ENCODE results near the gene M1AP. TPM values are rescaled to one million over a fixed set of nuclear protein-coding genes. Genes with fewer than 3 reads are reported as not detected.

The M1AP gene
- total and polyA plus RNA-seq, 2 of the 4 experiments (the other 2 are of a cell fraction) = 0.03 TPM; not detected in 1

DNA sequence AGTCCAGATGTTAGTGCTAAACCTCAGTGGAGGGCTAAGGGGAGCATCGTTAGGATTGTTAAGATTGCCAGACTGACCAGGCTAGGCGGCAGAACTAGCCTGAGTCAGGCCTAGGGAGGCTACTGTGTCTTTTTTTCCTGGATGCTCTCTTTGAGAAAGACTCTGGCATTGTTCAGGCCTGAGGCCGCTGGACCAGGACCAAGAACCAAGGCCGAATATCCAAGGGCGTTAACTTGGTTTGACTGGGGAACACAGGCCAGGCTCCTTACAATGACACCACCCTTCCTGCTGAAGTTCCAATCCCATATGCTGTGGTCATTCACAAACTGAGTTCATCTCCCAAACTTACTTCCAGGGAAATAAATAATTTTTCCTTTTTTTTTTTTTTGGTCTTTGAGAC, 107.8 kb downstream of the M1AP start:
- CTCF ChIA-PET = no interaction called here
- 100% methylated on average over 1 of the region's 5 CpGs; no CpG with 5 or more reads in 1 of the 2 experiments for WGBS, 2 experiments (ENCODE audit: extremely low coverage in 2 of 2, insufficient read length in 1 of 2)
- POLR2A ChIA-PET (ENCODE audit: unreplicated experiment) = no interaction called here

More for the DNA sequence above, 107.8 kb downstream of the M1AP start:
- BruUV-seq (replicated peaks) = no TSS peak
- in situ Hi-C loops (cut with MboI; ENCODE audit: low sequenced_read_pairs) = no loop called here
- Histone ChIP-seq H3K18ac (ENCODE audit: low read depth, low read length) (no peak overlapping the region), H2BK5ac (ENCODE audit: low read depth, low read length, poor library complexity, severe bottlenecking) (no peak overlapping the region), H3K9me3 (ENCODE audit: control insufficient read depth, insufficient read depth, low read length) (no peaks in the 10 kb centered on the region), H2BK15ac (ENCODE audit: low read depth, low read length) (no peak overlapping the region), H3K14ac (replicated peaks; ENCODE audit: low read depth, low read length) (no peak overlapping the region), H3K9me1 (ENCODE audit: insufficient read depth, low read length) (no peaks in the 10 kb centered on the region), H2AFZ (replicated peaks; ENCODE audit: low read length, poor library complexity) (no peak overlapping the region), H4K91ac (ENCODE audit: insufficient read depth, low read depth, low read length) (no peak overlapping the region), H3K4me3 (ENCODE audit: insufficient read depth, low read depth, low read length) (no peak overlapping the region), H2BK20ac (ENCODE audit: low read depth, low read length) (no peak overlapping the region), H3K27ac (ENCODE audit: insufficient read depth, low read length) (no peak overlapping the region), H4K8ac (ENCODE audit: low read depth in 2 of 2, low read length in 2 of 2) (no peak overlapping the region), H3K4me2 (ENCODE audit: low read depth, low read length) (no peak overlapping the region), H4K5ac (ENCODE audit: low read depth, low read length) (no peak overlapping the region), H4K20me1 (ENCODE audit: insufficient read depth, low read length) (no peaks in the 10 kb centered on the region), H2AK5ac (ENCODE audit: low read depth, low read length) (no peak overlapping the region), H3K23ac (ENCODE audit: low read depth, low read length) (no peak overlapping the region), H3K9ac (ENCODE audit: low read depth, low read length) (no peak overlapping the region), H2BK120ac (ENCODE audit: low read depth, low read length) (no peak overlapping the region), H2AK9ac (replicated peaks; ENCODE audit: low read depth, low read length, poor library complexity) (no peak overlapping the region), H3K36me3 (ENCODE audit: control insufficient read depth, insufficient read depth, low read length) (peaks cover 12% of the 10 kb centered on the region), H3K4ac (ENCODE audit: low read depth, low read length) (no peak overlapping the region), H3K79me1 (ENCODE audit: low read depth in 1 of 2, low read length in 2 of 2) (no peaks in the 10 kb centered on the region), H3K56ac (ENCODE audit: extremely low read depth, insufficient read depth, low read length) (no peak overlapping the region), H3K4me1 (ENCODE audit: control insufficient read depth, insufficient read depth, low read length) (no peaks in the 10 kb centered on the region), H3K27me3 (ENCODE audit: control insufficient read depth, insufficient read depth, low read length) (no peaks in the 10 kb centered on the region)
- ATAC-seq (ENCODE audit: low read depth) (no peak), DNase-seq (no peak)
- dilution Hi-C loops (cut with HindIII; ENCODE audit: low sequenced_read_pairs, unreplicated experiment) = no loop called here
- intact Hi-C loops (cut with micrococcal nuclease) = no loop called here
- TF ChIP-seq RAD21 (IDR thresholded peaks at IDR 0.05; ENCODE audit: low read length) (no peak), RCOR1 (IDR thresholded peaks at IDR 0.05; ENCODE audit: insufficient replicate concordance, low read length) (no peak), NFE2L2 (IDR thresholded peaks at IDR 0.05; ENCODE audit: low read depth, low read length) (no peak), MAZ (IDR thresholded peaks at IDR 0.05; ENCODE audit: borderline replicate concordance, low read depth, low read length) (no peak), CEBPB (IDR thresholded peaks at IDR 0.05; ENCODE audit: low read depth, low read length) (no peak), FOS (IDR thresholded peaks at IDR 0.05; ENCODE audit: low read depth, low read length) (no peak), RFX5 (IDR thresholded peaks at IDR 0.05; ENCODE audit: low read depth, low read length) (no peak), SMC3 (IDR thresholded peaks at IDR 0.05; ENCODE audit: low read depth, low read length) (no peak), BHLHE40 (IDR thresholded peaks at IDR 0.05; ENCODE audit: low read depth, low read length) (no peak), MAFK (IDR thresholded peaks at IDR 0.05; ENCODE audit: low read depth, low read length) (no peak), POLR2A (IDR thresholded peaks at IDR 0.05; ENCODE audit: low read depth, low read length) (no peak)
- TF ChIP-seq, protein P1, sequence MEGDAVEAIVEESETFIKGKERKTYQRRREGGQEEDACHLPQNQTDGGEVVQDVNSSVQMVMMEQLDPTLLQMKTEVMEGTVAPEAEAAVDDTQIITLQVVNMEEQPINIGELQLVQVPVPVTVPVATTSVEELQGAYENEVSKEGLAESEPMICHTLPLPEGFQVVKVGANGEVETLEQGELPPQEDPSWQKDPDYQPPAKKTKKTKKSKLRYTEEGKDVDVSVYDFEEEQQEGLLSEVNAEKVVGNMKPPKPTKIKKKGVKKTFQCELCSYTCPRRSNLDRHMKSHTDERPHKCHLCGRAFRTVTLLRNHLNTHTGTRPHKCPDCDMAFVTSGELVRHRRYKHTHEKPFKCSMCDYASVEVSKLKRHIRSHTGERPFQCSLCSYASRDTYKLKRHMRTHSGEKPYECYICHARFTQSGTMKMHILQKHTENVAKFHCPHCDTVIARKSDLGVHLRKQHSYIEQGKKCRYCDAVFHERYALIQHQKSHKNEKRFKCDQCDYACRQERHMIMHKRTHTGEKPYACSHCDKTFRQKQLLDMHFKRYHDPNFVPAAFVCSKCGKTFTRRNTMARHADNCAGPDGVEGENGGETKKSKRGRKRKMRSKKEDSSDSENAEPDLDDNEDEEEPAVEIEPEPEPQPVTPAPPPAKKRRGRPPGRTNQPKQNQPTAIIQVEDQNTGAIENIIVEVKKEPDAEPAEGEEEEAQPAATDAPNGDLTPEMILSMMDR (conservative IDR thresholded peaks at IDR 0.05; ENCODE audit: low read depth, low read length) = no peak
- TF ChIP-seq, protein P2, sequence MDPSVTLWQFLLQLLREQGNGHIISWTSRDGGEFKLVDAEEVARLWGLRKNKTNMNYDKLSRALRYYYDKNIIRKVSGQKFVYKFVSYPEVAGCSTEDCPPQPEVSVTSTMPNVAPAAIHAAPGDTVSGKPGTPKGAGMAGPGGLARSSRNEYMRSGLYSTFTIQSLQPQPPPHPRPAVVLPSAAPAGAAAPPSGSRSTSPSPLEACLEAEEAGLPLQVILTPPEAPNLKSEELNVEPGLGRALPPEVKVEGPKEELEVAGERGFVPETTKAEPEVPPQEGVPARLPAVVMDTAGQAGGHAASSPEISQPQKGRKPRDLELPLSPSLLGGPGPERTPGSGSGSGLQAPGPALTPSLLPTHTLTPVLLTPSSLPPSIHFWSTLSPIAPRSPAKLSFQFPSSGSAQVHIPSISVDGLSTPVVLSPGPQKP (IDR thresholded peaks at IDR 0.05; ENCODE audit: borderline replicate concordance, low read depth, low read length) = no peak
- TF ChIP-seq, protein P3, sequence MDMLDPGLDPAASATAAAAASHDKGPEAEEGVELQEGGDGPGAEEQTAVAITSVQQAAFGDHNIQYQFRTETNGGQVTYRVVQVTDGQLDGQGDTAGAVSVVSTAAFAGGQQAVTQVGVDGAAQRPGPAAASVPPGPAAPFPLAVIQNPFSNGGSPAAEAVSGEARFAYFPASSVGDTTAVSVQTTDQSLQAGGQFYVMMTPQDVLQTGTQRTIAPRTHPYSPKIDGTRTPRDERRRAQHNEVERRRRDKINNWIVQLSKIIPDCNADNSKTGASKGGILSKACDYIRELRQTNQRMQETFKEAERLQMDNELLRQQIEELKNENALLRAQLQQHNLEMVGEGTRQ (IDR thresholded peaks at IDR 0.05; ENCODE audit: low read depth, low read length) = no peak
